Measurements from ENCODE around the gene BLM.
"Not testable (repeated sequence)": the region's sequence is repeated elsewhere in the genome, so short reads cannot be mapped to it uniquely, and the experiment has no call there.

The BLM gene

DNA sequence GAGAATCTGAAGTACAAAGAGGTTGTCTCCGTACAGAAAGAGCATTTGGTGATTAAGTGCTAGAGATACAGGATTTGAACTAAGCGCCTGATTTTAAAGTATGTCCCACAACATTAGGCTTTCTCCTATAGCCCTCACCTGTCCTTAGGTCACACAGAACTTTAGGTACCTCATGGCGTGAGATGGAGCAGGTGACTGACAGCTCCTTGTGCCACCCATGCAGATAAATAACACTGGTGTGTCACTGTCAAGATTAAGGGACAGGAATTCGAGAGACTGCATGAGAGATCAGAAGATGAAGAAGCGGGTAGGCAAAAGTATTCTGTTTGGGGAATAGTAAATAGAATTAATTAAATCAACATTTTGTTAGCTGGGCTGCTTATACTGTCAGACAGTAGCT is 1.1 kb downstream of the BLM start:
- TF ChIP-seq, protein P1, sequence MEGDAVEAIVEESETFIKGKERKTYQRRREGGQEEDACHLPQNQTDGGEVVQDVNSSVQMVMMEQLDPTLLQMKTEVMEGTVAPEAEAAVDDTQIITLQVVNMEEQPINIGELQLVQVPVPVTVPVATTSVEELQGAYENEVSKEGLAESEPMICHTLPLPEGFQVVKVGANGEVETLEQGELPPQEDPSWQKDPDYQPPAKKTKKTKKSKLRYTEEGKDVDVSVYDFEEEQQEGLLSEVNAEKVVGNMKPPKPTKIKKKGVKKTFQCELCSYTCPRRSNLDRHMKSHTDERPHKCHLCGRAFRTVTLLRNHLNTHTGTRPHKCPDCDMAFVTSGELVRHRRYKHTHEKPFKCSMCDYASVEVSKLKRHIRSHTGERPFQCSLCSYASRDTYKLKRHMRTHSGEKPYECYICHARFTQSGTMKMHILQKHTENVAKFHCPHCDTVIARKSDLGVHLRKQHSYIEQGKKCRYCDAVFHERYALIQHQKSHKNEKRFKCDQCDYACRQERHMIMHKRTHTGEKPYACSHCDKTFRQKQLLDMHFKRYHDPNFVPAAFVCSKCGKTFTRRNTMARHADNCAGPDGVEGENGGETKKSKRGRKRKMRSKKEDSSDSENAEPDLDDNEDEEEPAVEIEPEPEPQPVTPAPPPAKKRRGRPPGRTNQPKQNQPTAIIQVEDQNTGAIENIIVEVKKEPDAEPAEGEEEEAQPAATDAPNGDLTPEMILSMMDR (IDR thresholded peaks at IDR 0.05; ENCODE audit: control extremely low read depth, extremely low read depth, low read depth, missing control alignments), result no peak
- POLR2A ChIA-PET, result no interaction called here
- DNase-seq (ENCODE audit: extremely low spot score), result no peak
- CTCF ChIA-PET, result interaction anchor here (0.8 to 2.4 kb wide), 7 partner anchors 9 to 236 kb away, joined by 3 to 12 read pairs (median 4); no protein-coding TSS in a partner anchor

DNA sequence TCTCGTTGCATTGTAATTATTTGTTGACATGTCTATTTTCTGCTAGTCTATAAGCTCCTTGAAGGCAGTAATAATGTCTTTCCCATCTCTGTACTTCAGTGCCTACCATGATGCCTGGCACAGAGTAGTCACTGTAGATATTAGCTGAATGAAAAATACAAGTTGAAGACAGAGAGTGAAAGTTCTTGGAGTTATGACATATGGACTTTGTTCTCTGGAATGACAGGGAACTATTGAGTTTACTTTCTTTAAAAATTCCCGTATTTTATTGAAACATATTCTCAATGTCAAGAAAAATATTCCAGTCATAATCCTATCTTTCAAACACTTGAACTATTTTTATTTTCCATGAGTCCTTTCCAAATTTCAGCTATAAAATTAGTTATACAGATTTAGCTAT is 3.0 kb downstream of the BLM start:
- CTCF ChIA-PET, result interaction anchor here (1.3 kb wide), 1 partner anchor 166 kb away, joined by 4 read pairs; no protein-coding TSS in a partner anchor
- POLR2A ChIA-PET, result interaction anchor here (0.6 kb wide), 1 partner anchor 332 kb away, joined by 3 read pairs; the partner anchor contains the start of gene IQGAP1

DNA sequence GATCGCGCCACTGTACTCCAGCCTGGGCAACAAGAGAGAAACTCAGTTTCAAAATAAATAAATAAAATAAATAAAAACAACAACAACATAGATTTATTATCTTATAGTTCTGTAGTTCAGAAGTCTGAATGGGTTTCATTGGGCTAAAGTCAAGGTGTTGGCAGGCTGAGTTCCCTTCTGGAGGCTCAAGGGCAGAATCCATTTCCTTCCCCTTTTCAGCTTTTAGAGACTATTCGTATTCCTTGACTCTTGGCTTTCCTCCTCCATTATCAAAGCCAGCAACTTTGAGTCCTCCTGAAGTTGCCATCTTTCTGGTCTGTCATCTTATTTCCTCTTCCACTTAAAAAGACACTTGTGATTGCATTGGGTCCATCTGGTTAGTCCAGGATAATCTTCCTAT is 12.1 kb downstream of the BLM start:
- DNase-seq (ENCODE audit: extremely low spot score), result no peak
- ChIA-PET CTCF (interaction anchor here (1.0 to 2.1 kb wide), 3 partner anchors 9 to 160 kb away, joined by 3 to 7 read pairs (median 3); no protein-coding TSS in a partner anchor), POLR2A (no interaction called here)
- TF ChIP-seq, protein P1 (IDR thresholded peaks at IDR 0.05; ENCODE audit: control extremely low read depth, extremely low read depth, low read depth, missing control alignments), result no peak

More for the DNA sequence above, 3.0 kb downstream of the BLM start:
- TF ChIP-seq, protein P1 (IDR thresholded peaks at IDR 0.05; ENCODE audit: control extremely low read depth, extremely low read depth, low read depth, missing control alignments), result no peak
- DNase-seq (ENCODE audit: extremely low spot score), result no peak

DNA sequence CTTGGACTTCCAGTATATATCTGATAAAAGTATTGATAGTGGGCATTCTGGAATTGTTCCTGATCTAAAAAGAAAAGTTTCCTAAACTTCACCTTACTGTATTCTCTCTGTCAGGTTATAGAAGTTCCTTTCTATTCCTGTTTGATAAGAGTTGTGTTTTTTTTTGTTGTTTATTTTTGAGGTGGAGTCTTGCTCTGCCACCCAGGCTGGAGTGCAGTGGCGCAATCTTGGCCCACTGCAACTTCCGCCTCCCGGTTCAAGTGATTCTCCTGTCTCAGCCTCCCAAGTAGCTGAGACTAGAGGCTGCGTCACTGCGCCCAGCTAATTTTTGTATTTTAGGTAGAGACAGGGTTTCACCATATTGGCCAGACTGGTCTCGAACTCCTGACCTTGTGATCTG is 13.1 kb downstream of the BLM start:
- no peak for DNase-seq (ENCODE audit: extremely low spot score)
- ChIA-PET CTCF (interaction anchor here (1.1 to 1.6 kb wide), 2 partner anchors 16 to 22 kb away, joined by 3 to 4 read pairs; no protein-coding TSS in a partner anchor), POLR2A (no interaction called here)
- TF ChIP-seq, protein P1 (IDR thresholded peaks at IDR 0.05; ENCODE audit: control extremely low read depth, extremely low read depth, low read depth, missing control alignments), result no peak

DNA sequence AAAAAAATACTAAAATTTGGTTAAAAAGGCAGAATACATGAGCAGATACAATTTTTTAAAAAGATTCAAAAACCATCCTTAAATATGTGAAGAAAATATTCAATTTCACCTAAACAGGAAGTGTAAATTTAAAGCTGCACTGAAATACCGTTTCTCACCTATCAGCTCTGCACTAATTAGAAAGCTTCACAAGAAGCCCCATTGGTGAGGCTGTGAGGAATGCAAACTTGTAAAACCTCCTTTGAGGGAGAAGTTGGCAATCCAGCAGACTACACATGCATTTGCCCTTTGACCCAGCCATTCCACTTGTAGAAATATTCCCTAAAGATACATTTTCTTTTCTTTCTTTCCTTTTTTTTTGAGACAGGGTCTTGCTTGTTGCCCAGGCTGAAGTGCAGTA is 18.8 kb downstream of the BLM start:
- ChIA-PET CTCF (interaction anchor here (0.7 to 1.6 kb wide), 3 partner anchors 8 to 18 kb away, joined by 3 to 4 read pairs (median 3); no protein-coding TSS in a partner anchor), POLR2A (no interaction called here)
- TF ChIP-seq, protein P1 (IDR thresholded peaks at IDR 0.05; ENCODE audit: control extremely low read depth, extremely low read depth, low read depth, missing control alignments), result no peak
- no peak for DNase-seq (ENCODE audit: extremely low spot score)

DNA sequence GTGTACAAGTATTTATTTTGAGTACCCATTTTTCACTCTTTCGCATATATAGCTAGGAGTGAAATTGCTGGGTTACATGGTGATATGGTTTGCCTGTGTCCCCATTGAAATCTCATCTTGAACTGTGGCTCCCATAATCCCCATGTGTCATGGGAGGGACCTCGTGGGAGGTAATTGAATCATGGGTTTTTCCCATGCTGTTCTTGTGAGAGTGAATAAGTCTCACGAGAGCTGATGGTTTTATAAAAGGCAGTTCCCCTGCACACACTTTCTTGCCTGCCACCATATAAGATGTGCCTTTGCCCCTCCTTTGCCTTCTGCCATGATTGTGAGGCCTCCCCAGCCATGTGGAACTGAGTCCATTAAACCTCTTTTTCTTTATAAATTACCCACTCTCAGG is 23.4 kb downstream of the BLM start:
- CTCF ChIA-PET, result interaction anchor here (1.0 to 1.2 kb wide), 2 partner anchors 16 to 146 kb away, joined by 3 to 4 read pairs; no protein-coding TSS in a partner anchor
- DNase-seq (ENCODE audit: extremely low spot score); POLR2A ChIA-PET: not testable (repeated sequence)

DNA sequence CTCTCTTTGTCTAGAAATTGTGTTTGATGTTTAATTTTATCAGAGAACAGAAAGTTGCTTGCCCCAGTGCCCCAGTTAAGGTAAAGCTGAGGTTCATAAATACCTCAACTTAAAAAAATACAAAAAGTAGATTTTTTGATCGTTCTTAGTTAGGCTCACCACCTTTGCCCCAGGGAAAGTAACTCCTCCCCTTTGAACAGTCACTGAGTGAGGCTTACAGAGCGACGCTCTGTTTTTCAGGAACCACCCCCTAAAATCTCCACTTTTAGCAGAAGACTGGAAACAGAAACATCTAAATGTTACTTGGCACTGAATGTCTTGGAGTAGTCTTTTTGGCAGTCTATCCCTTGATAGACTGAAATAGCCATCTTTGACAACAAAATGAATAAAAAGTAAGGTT is 24.9 kb downstream of the BLM start:
- TF ChIP-seq, protein P1 (IDR thresholded peaks at IDR 0.05; ENCODE audit: control extremely low read depth, extremely low read depth, low read depth, missing control alignments), result no peak
- POLR2A ChIA-PET, result no interaction called here
- DNase-seq (ENCODE audit: extremely low spot score), result no peak
- CTCF ChIA-PET, result interaction anchor here (1.0 to 1.4 kb wide), 4 partner anchors 14 to 422 kb away, joined by 3 to 5 read pairs (median 4); no protein-coding TSS in a partner anchor
